Spleen (tissue), 7 donors: ENCODE results near the gene LANCL3.
"Not testable (repeated sequence)": the region's sequence is repeated elsewhere in the genome, so short reads cannot be mapped to it uniquely, and the experiment has no call there.

Experiments
- POLR2A ChIP-seq, 3 donors: fragments of 450-650 bp; IDR thresholded peaks; one replicate each; pipeline ENCODE4 v1.5.1; 2017; ENCODE audit warnings: antibody characterized with exemption in 3 of 3, mild to moderate bottlenecking in 1 of 3
- POLR2AphosphoS5 ChIP-seq, 3 donors: sonication (generic); formaldehyde crosslinking; IDR thresholded peaks; one replicate each; pipeline ENCODE4 v1.5.1; 2017; ENCODE audit warnings: antibody characterized with exemption in 3 of 3
- TF ChIP-seq, protein P1 (sequence below), 11 experiments: fragments of 200-600 bp in 7 of 11; fragments of 450-650 bp in 4 of 11; sonication (generic) in 4 of 11; IDR thresholded peaks in 8 of 11; conservative IDR thresholded peaks in 3 of 11; 1 replicate in 7 of 11; 2 replicates in 4 of 11; pipeline versions ENCODE4 v1.4.0 to v1.8.0; 2016 to 2021; ENCODE audit warnings: antibody characterized with exemption in 11 of 11, inconsistent platforms in 4 of 11, mild to moderate bottlenecking in 1 of 11
- donor health status: DM: no; HTN: no; CAD: no; lungs with moderate emphysema.
- donor health status: DM: no; HTN: no; CAD: no.
- donor health status: DM: no; HTN: no; CAD: no.

DNA sequence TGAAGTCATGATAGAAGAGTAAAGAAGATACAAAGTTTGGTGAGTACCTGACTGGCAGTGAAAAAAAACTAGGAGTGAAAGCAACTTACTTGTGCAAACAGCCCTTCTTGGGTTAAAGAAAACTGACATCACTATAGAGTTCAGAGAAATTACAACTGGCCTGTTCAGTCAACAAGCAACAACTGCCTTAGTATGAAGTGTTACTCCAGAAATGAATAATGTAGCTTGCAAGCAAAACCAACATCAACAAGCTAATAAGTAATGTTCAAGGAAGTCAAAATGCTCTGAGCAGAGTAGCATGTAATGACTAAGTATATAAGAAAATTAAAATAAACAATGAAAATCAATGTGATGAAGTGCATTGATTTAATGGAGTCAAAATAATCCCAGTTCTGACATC lies 21.8 kb upstream of the LANCL3 start:
- TF ChIP-seq, protein P1, sequence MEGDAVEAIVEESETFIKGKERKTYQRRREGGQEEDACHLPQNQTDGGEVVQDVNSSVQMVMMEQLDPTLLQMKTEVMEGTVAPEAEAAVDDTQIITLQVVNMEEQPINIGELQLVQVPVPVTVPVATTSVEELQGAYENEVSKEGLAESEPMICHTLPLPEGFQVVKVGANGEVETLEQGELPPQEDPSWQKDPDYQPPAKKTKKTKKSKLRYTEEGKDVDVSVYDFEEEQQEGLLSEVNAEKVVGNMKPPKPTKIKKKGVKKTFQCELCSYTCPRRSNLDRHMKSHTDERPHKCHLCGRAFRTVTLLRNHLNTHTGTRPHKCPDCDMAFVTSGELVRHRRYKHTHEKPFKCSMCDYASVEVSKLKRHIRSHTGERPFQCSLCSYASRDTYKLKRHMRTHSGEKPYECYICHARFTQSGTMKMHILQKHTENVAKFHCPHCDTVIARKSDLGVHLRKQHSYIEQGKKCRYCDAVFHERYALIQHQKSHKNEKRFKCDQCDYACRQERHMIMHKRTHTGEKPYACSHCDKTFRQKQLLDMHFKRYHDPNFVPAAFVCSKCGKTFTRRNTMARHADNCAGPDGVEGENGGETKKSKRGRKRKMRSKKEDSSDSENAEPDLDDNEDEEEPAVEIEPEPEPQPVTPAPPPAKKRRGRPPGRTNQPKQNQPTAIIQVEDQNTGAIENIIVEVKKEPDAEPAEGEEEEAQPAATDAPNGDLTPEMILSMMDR (IDR thresholded peaks at IDR 0.05 in 8 of 11, conservative IDR thresholded peaks at IDR 0.05 in 3 of 11): not testable (repeated sequence)
- TF ChIP-seq POLR2AphosphoS5, POLR2A (IDR thresholded peaks at IDR 0.05): not testable (repeated sequence)
